GM12874 (cell line): ENCODE results near the gene TMEM218.

ENCODE experiments used
- TF ChIP-seq, protein P1 (sequence below): IDR thresholded peaks from 2 replicates; pipeline ENCODE4 v1.5.1; 2011; ENCODE audit warnings: low read depth, mild to moderate bottlenecking, control low read depth, low read length, moderate library complexity; ENCODE audit not compliant: insufficient read depth

TMEM218 gene

DNA sequence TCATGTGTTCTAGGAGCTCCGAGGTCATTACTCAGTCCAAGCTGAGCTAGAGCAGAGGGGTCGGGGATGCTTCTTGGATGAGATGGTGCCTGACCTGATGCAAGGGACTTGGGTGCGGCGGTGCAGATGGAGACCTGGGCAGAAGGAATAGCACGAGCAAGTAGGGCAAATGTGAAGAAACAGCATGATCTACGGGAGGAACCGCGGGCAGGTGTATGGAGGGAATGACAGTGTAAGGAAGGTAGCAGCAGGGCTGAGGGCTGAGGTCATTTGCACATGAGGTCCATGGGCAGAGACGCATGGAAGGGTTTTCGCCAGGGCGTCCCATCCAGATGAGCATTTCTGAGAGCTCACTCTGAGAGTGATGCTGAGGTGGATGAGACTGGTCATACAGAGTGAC is 33.4 kb downstream of the TMEM218 start:
- TF ChIP-seq, protein P1, sequence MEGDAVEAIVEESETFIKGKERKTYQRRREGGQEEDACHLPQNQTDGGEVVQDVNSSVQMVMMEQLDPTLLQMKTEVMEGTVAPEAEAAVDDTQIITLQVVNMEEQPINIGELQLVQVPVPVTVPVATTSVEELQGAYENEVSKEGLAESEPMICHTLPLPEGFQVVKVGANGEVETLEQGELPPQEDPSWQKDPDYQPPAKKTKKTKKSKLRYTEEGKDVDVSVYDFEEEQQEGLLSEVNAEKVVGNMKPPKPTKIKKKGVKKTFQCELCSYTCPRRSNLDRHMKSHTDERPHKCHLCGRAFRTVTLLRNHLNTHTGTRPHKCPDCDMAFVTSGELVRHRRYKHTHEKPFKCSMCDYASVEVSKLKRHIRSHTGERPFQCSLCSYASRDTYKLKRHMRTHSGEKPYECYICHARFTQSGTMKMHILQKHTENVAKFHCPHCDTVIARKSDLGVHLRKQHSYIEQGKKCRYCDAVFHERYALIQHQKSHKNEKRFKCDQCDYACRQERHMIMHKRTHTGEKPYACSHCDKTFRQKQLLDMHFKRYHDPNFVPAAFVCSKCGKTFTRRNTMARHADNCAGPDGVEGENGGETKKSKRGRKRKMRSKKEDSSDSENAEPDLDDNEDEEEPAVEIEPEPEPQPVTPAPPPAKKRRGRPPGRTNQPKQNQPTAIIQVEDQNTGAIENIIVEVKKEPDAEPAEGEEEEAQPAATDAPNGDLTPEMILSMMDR: no peak

DNA sequence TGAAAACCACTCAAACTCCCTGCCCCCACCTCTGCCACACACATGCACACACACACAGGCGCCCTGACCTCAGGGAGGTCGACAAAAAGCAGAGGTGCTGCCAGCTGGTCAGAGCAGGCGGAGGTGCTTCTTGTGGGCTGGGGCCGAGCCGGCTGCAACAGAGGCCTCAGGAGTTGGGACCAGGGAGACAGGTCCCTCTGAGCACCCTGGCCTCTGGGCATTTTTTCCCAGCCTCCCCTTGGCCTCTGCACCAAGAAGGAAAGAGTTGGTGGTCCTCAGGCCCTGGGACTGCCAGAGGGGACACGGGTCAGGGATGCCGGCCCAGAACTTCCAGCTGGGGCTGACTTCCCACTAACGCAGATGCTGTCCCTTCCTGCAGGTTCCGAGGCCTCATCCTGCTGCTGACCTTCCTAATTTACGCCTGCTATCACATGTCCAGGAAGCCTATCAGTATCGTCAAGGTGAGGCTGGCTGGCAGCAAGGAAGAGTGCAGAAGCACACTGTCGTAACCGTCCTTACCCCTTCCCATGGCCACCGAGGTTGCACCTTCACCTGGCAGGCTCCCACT is 35.0 kb downstream of the TMEM218 start:
- TF ChIP-seq, protein P1: no peak

DNA sequence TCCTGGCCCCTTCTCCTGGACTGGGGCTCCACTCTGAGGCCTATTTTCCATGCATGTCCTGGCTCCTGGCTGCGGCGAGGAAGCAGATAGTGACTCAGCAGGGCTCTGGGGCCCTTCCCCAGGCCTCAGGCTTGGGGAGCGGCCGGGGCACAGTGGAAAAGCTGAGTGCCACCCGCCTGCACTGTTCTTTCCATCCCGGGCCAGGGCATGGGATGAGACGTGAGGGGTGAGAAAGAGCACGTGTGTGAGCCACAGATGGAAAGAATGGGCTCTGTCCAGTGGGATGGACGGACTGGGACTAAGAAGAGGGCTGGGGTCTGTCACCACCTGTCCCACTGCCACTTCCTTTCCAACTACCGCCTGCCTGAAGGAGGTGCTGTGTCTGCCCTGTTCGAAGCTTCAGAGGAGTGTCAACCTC is 35.5 kb downstream of the TMEM218 start:
- TF ChIP-seq, protein P1: no peak

DNA sequence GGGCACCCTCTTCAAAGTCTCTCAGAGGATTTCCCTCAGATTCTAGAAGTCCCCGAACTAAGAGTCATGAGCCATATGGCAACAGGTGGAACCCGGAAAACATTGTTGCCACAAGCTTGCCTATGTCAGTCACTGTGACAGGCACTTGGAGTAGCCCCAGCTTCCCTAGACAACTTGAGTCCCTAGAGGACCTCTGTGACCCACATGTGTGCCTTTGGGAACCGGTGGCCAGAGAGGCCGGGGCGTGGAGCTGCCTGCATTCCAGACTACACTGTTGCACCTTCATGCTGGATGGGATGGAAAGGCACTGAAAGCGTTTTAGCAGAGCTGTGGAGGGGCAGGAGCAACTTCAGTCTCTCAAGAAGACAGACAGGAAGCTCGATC is 36.2 kb downstream of the TMEM218 start:
- TF ChIP-seq, protein P1: no peak

DNA sequence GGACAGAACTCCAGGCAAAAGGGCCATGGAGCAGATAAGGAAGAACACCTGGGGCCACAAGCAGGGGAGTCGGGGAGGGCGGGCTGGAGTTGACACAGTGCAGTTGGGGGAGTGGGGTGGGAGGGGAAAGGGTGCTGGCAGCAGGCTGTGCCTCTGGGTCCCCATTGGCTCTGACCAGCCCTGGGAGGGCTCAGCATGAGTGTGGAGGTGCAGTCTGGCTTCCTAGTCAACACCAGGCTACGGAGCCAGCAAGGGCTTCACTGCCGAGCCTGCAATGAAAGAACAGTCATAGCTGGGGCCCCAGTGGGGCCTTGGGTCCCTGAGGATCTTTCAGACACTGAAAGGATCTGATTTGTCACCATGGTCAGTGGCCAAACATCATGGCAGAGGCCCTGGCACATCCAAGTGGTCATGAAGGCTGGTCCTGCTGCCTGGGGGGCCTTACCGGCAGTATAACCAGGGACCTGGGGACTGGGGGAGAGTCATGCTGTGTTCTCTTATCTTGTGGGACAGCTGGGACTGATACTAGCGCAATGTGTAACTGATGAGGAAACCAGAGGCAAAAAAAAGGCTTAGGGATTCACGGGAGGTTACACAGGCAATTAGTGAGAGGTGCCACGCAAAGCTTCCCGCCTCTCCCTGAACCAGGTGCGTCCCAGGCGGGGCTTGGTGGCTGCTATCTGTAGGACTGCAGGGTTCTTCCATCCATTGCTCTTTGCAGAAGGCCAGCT is 36.8 kb downstream of the TMEM218 start:
- TF ChIP-seq, protein P1: no peak

DNA sequence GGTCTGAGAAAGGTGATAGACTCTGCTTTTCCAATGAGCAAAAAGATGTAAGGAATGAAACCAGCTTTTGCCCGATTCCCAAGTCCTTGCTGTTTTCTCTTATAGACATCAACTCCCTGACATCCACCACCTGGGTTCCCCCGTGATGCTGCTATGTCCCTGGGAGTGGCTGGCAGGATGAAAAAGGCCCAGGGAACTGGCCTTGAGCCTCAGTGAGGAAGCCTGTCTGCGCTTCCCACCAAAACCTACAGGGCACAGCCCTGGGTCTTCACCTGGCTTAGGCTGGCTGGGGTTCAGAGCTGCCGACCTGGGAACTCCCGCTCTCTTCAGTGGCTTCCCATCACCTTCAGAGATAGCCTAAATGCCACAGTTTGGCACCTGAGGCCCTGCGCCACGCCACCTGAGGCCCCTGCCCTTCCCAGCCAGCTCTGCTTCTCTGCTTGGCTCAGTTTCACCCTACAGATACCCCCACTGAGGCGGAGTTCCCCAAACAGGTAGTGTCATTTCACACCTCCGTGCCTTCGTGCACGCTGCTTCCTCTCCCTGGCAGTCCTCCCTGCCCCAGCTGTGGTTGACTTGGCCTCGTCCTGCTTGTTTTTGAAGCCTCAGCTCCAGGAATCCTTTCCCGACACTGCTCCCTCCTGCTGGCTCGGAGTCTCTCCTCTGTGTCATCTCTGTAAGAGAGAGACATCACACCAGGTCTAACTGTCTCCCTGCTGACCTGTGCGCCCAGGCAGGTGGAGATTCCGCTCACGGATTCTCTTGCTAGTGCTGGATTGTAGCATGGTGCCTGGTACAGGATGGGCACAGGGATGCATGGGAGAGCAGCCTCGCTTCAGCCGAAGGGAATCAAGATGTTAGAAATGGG is 37.6 kb downstream of the TMEM218 start:
- TF ChIP-seq, protein P1: no peak

DNA sequence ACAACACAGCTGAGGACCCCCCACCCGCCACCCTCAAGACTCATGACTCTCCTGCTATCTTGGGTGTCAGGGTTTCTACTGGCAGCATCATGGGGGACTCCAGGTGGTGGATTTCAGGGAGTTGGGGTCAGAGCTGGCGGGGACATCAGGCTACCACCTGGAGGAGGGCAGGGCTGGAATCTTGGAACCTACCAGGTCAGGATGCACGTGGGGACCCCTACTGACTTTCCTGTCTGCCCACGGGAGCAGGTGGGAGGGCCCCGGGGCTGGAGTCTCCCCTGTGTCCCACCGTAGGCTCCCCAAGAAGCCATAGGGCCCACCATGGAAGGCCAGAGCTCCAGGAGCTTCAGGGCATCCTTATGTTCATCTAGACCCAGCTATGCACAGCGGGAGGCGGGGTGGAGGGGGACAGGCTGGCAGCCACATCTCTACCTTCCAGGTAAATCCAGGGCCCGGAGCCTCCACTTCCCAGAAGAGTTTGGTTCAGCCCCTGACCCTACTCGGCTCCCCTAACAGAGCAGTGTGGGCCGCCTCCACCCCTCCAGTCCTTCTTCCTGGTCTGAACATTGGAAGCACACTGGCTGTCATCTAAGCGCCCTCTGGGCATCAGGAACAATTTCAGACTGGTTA is 38.4 kb downstream of the TMEM218 start:
- TF ChIP-seq, protein P1: no peak
